Measurements from ENCODE around the gene PIWIL1.

PIWIL1 gene

DNA sequence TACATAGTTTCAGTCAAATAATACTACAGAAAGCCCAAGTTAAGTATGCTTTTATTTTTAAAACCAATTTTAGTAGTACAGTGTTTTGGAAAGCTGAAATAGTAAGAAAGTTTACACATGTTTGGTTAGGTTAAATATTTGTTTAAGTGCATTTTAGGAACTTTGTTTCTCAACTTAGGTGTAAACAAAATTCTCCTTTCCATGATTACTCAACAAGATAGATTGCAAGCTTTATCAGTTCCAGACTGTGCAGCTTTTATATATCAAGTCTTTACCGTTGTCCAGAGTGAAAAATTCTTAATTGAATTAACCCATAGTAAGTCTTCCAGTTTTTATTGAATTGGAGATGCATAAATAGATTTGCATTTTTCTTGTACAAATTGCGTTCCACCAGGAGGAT lies 45.1 kb downstream of the PIWIL1 start:
- no peak for DNase-seq

DNA sequence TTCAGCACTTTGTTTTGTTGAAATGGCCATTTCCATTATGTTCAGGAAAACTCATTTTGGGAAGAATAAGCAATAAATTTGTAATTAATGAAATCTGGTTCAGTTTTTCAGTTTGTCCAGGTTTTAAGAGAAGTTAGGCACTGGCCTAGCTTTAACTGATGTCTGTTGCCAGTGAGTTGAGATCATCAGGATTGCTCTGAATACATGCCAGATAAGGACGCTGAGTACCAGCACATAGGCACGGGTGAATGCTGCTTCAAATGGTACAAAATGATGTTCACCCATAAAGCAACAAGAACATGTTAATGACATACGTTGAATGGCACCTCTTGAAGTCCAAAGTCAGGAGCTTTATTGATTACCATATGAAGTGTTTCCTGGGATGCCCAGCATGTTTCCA lies 46.5 kb downstream of the PIWIL1 start:
- DNase-seq, result no peak

DNA sequence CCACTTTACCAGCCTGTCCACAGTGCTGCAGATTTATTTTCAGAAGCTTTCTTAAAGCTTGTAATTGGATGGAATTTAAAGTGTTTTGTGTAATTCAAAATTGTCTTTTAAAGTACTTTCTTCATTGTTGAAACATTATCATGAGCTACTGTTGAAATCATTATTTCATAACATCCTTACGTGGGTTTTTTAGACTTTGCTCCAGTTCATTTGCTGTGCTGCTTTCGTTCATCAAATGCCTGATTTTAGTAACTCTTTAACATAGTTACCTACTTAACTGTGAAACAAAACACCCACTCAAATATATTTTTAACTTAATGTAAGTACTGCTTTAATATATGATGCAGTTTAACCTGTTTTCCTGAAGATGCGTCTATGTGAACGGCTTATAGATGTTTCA lies 47.5 kb downstream of the PIWIL1 start:
- DNase-seq, result no peak

DNA sequence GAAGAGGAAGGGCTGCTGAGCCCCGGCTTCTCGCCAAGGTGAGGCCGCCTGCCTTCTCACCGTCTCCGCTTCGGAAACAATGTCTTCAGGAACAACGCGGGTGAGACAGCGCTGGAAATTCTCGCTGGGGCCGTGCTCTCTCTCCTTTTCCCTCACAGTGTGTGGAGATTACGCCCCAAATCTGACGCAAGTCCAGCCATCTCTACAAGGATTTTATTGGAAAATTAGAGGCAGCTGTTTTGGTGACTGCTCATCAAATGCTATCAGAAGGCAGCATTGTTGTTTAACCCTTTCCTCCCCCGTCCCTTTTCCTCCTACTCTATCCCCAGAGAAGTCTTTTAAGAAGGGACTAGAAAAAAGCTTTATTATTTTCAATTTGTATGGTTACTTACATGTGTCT lies 53.5 kb downstream of the PIWIL1 start:
- DNase-seq, result no peak

DNA sequence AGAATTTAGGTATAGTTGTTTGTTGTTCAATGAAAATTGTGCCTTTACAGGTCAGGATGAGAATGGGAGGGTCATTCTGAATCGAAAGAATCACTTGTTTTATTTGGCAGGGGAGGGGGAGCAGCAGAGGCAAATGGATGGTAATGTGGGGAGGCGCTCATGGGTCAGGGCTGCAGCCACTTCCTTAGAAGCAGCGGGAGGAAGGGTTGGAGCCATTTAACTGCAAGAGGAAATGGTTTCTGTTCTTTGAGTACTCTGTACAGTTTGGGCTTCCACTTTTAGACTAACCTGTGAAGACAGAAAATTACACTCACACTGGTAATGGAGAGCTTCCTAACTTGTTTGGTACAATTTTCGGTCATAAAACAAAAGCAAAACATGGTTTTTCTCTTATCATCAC lies 57.2 kb downstream of the PIWIL1 start:
- DNase-seq, result no peak

DNA sequence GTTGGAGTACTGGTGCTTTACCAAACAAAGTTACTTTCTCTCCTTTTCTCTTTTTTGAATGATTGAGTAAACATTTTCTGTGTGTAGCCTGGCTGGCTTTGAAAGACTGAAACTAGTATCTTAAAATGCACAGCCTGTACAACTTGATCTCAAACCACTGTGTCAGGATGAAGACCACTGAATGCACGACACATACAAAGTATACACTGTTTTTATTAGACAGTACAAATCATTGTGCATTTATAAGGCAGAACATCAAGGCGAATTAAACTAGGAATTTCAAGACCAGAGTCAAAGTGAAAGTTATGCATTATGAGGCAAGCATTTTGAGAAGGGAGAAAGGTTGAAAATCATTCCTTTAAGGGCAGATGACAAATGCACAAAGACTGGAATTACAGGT lies 59.0 kb downstream of the PIWIL1 start:
- DNase-seq, result no peak

DNA sequence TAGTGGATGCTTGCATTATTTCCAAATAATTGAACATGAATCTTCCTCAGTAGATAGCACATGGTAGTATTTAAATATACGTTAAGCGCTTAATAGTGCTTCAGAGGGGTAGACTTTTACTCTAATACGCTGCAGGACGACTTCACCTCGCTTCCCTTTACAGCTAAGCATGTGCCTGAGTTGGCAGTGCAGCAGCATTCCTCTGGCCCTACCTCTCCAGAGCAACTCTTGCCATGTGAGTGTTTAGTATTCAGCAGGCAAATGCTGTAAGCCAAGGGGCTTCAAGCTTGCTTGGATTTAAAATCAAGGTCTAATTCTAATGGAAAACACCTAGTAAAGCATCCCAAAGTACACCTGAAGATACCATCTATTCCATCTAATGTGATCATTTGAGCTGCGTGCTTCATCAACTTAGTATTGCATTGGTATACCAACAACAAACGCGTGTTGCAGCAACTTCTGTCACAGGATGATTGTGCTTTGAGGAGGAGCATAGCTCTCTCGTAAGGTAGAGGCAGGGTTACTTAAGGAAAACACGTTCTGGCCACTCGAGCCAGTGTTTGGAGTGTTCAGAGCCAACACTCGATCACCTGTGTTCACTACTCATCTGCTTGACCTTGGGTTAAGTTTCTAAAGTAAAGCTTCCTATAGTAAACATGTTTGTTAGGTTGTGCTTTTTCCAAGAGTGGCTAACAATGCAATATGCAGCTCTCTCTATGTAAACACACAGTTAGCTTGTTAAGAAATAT lies 60.6 kb downstream of the PIWIL1 start:
- no peak for DNase-seq

DNA sequence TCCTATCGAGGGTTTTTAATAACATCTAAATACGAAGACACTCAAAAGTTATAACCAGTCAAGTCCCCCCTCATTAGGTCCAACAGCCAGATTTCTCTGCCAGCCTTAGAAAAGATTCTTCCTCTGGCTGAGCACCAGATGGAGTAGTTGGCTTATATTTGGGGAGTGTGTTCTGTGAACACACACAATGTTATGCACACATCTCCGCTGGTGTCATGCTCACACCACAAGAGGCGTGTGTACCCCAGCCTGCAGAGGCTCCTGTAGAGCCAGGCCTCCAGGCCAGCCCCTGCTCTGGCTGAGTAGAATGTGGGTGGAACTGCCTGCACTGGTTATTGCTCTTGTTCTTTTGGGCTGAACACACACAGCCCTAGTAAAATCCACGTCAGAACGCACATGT lies 64.0 kb downstream of the PIWIL1 start:
- no peak for DNase-seq

DNA sequence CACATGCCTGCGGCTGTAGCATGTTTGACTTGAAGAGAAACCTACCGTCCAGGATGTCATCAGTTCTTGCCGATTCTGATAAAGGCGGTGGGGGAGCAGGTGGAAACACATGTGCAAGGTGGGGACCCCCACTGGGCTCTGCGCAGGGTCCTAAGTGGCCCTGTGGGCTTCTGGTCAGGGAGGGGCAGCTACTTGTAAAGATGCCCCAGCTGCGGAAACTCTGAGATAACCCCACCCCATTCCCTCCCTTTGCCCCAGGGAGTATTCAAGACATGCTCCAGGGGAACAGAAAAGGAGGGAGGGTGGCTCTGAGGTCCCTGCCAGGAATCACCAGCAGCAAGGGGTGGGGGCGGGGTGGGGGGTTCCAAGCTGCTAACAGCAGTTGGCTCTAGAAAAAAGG lies 67.6 kb downstream of the PIWIL1 start:
- no peak for DNase-seq

DNA sequence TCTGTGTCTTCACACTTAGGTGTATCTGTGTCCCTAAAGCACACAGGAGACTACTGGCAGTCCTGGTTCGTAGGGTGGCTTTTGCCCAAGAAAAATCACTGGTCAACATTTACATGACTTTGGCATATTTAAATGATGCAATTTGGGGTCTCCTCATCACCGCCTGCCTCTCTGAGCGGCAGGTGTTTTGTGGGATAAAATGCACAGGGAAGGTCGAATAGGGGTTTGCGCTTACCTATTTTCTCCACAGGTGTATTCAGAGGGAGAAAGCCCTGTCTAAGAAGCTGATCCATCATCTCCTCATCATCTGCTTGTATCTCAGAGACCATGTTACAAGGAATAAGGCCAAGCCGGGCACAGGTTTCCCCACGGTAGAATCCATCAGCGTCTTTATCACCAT lies 74.7 kb downstream of the PIWIL1 start:
- DNase-seq, result no peak

DNA sequence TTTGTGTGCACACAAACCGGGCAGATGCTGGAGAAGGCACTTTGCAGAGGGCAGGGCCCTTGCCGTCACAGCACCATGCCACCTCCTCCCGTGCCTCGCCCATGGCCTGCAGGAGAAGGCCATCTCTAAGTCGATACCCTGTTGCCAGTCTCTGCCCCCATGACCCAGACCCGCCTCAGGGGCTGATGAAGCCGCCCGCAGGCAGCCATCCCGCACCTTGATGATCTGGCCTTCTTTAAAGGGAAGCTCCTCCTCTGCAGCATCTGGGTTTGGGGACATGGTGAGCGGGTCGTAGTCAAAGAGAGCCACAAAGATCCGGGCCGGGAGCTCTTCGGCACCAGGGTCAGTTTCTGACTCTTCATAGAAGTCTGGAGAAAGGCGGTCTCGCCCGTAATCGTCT lies 76.2 kb downstream of the PIWIL1 start:
- no peak for DNase-seq

DNA sequence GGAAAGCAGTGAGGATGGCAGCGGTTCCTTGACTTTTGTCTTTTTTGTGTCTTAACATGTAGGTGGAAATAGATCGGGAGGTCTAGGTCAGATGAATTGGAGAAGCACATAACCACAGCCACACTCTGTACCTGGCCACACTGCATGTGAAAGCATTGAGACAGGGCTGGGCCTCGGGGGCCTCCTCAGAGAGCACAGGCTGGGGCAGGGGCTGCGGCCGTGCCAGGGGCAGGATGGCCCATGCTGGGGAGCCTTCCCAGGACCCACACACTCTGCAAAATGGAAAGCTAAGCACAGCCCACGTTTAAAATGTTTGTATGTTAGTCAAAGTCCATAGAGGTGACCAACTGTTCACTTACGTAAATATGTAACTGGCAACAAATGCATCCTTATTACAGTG lies 76.7 kb downstream of the PIWIL1 start:
- DNase-seq, result no peak

DNA sequence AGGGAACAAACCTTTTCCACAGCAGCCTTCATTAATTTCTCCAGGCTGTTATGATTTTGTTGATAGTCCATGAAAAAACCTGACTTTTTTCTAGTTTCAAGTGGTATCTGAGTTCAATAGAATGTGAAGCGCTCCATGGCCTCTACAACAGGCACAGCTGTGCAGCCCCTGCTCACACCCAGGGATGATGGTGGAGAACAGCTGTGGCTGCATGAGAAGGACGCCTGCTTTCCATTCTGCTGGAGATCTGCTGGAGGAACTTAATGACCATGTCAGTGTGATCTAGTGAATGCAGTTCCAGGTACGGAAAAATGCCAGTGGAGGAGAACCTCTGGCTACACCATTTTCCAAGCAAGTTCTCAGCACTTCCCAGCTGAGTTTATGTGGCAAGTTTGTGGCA lies 80.6 kb downstream of the PIWIL1 start:
- DNase-seq, result no peak

DNA sequence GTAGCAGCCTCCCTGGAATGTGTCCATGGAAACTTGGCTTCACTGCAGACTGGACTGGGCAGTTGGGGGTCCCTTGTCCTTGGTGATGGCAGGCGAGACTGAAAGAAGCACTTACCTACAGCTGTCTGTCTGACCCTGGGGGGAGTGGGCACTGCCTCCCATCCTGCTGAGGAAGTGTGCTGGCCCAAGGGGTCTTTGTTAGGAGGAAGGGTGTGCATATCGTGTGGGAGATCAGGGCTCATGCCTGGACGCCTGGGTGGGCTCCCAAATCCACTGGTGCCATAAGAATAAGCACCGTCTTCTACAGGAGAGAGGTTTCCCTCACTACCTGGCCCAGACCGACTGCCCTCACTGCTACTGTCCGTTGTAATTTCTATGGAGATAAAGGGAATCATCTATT lies 81.4 kb downstream of the PIWIL1 start:
- no peak for DNase-seq

DNA sequence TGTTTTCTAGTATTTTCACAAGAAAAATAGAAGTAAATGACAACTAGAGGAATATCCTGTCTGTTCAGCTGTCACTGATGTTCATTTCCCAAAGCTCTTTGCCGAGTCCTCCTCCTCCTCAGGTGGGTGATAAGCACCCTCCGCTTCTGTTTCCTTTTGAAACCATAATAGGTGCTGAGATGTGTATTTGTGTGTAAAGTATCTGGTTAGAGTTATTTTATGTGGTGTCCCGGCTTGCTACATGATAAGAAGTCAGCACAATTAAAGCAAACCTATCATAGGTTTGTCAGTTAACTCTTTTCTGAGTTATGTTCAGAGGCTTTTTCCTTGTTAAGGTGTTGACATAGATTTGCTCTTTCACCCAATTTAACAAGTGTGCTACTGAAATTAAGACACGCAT lies 82.4 kb downstream of the PIWIL1 start:
- no peak for DNase-seq

DNA sequence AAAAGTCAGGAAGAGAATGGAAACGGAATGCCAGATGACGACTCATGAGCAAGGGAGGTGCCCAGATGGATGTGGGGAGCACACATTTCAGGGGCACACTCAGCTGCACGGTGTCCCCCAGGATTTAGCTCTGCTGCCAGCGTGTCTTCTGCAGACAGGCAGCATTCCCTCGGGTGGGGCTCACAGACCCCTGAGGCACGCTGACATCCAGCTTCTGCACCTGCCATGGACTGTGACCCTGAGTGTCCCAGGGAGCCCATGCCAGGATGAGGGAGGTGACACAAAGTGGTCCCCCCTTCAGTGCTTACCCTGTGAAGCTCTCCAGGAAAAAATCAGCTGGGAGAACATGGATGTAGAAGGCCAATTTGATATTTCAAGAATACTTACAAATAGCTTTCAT lies 84.2 kb downstream of the PIWIL1 start:
- DNase-seq, result no peak
